A549 (cell line): ENCODE measurements around the gene KIF3B. TPM values are rescaled to one million over a fixed set of nuclear protein-coding genes. Genes with fewer than 3 reads are reported as not detected.

Experiments
- ATAC-seq, 2 experiments: fragments of 200-7000 bp in 1 of 2; fragments of >200 bp in 1 of 2; cut with Nextera tagmentation in 1 of 2; cut with Tn5 transposase in 1 of 2; 3 replicates each; pipeline versions ENCODE4 v1.8.0 to v1.9.1; 2018 to 2020; ENCODE audit warnings: mild to moderate bottlenecking in 1 of 2, moderate library complexity in 1 of 2
- CTCF ChIA-PET: fragments of 300-600 bp; sonication (Branson Sonifier 250); formaldehyde crosslinking; extraction: SDS; loops from one replicate; lab custom pipeline; 2021; ENCODE audit warnings: antibody characterized with exemption, inconsistent platforms; lab: Yijun Ruan, JAX
- POLR2A ChIA-PET: fragments of 350-600 bp; formaldehyde crosslinking; extraction: SDS; loops from one replicate; lab custom pipeline; 2021; ENCODE audit warnings: antibody characterized with exemption, inconsistent platforms; lab: Yijun Ruan, JAX
- DNase-seq, 2 experiments: peaks; one replicate each; pipeline versions ENCODE4 v3.0.0 to v3.0.0-alpha.2; 2011 to 2016; ENCODE audit warnings: low read depth in 1 of 2, low spot score in 1 of 2
- FAIRE-seq: peaks from 2 replicates; lab custom pipeline; 2011; peaks lifted over from hg19 to GRCh38; lab: Jason Lieb, UNC
- H3K27ac ChIP-seq, 2 experiments: fragments of >200 bp; sonication (Bioruptor Twin); formaldehyde crosslinking; 3 replicates each; pipeline ENCODE4 v1.5.1; 2016 to 2017
- H3K4me1 ChIP-seq: fragments of >200 bp; sonication (Bioruptor Twin); formaldehyde crosslinking; 3 replicates; pipeline ENCODE4 v1.6.1; 2016
- H3K4me2 ChIP-seq: fragments of >200 bp; sonication (Bioruptor Twin); formaldehyde crosslinking; 3 replicates; pipeline ENCODE4 v1.6.1; 2016
- H3K4me3 ChIP-seq: fragments of >200 bp; sonication (Bioruptor Twin); formaldehyde crosslinking; 3 replicates; pipeline ENCODE4 v1.5.1; 2016
- H3K9me3 ChIP-seq: fragments of >200 bp; sonication (Bioruptor Twin); formaldehyde crosslinking; 3 replicates; pipeline ENCODE4 v1.6.1; 2016
- CEBPB ChIP-seq, 2 experiments: fragments of >200 bp in 1 of 2; sonication (Bioruptor Twin) in 1 of 2; formaldehyde crosslinking in 1 of 2; IDR thresholded peaks; 2 replicates each; pipeline ENCODE4 v1.6.1; 2012 to 2016
- CHD2 ChIP-seq: fragments of 150-350 bp; IDR thresholded peaks from 2 replicates; pipeline ENCODE4 v1.6.1; 2014; ENCODE audit warnings: low read length; ENCODE audit not compliant: partially characterized antibody
- CHD4 ChIP-seq: fragments of 200-600 bp; sonication (generic); IDR thresholded peaks from 2 replicates; pipeline ENCODE4 v1.6.1; 2016; ENCODE audit warnings: antibody characterized with exemption, mild to moderate bottlenecking, borderline replicate concordance
- EHMT2 ChIP-seq: fragments of 200-600 bp; sonication (generic); IDR thresholded peaks from 2 replicates; pipeline ENCODE4 v1.6.1; 2016; ENCODE audit warnings: antibody characterized with exemption, low read depth, mild to moderate bottlenecking, moderate library complexity
- FOSB ChIP-seq: fragments of 250-450 bp; sonication (Bioruptor Pico); IDR thresholded peaks from 2 replicates; pipeline ENCODE4 v1.5.0; 2020; ENCODE audit warnings: mild to moderate bottlenecking, moderate library complexity
- GATA3 ChIP-seq: IDR thresholded peaks from 2 replicates; pipeline ENCODE4 v1.6.1; 2012; ENCODE audit warnings: borderline replicate concordance
- HES2 ChIP-seq: fragments of >200 bp; sonication (Bioruptor Twin); formaldehyde crosslinking; IDR thresholded peaks from 2 replicates; pipeline ENCODE4 v1.6.1; 2016
- JUN ChIP-seq, 2 experiments: fragments of >200 bp; sonication (Bioruptor Twin); formaldehyde crosslinking; IDR thresholded peaks; 2 replicates in 1 of 2; 3 replicates in 1 of 2; pipeline ENCODE4 v1.6.1; 2016 to 2017
- POLR2AphosphoS2 ChIP-seq: conservative IDR thresholded peaks from 2 replicates; pipeline ENCODE4 v1.6.1; 2012; ENCODE audit warnings: low read length, improper control_type of control experiment, inconsistent platforms
- RARB ChIP-seq: fragments of 250-450 bp; sonication (Bioruptor Pico); IDR thresholded peaks from 2 replicates; pipeline ENCODE4 v1.8.0; 2021; ENCODE audit warnings: mild to moderate bottlenecking, moderate library complexity
- RCOR1 ChIP-seq: fragments of 150-350 bp; IDR thresholded peaks from 2 replicates; pipeline ENCODE4 v1.6.1; 2014; ENCODE audit warnings: antibody characterized with exemption, low read length, low read depth
- SMC3 ChIP-seq: fragments of >200 bp; sonication (Bioruptor Twin); formaldehyde crosslinking; IDR thresholded peaks from 3 replicates; pipeline ENCODE4 v1.6.1; 2018; ENCODE audit warnings: inconsistent platforms
- TFCP2L1 ChIP-seq: fragments of 250-450 bp; sonication (Bioruptor Pico); IDR thresholded peaks from 2 replicates; pipeline ENCODE4 v1.5.0; 2021; ENCODE audit warnings: mild to moderate bottlenecking
- ZC3H11A ChIP-seq: fragments of 450-650 bp; IDR thresholded peaks from 2 replicates; pipeline ENCODE4 v1.6.1; 2014; ENCODE audit warnings: antibody characterized with exemption, mild to moderate bottlenecking
- ZNF302 ChIP-seq: fragments of 250-450 bp; sonication (Bioruptor Pico); IDR thresholded peaks from 2 replicates; pipeline ENCODE4 v1.9.0; 2021; ENCODE audit warnings: inconsistent platforms, mild to moderate bottlenecking, moderate library complexity
- WGBS: methylation state at CpG from one replicate; pipeline ENCODE4 v1.1.6; 2017; ENCODE audit errors: missing lambda C conversion rate; 5-methylcytosine and 5-hydroxymethylcytosine counted together
- polyA plus RNA-seq, 4 experiments: library from polyadenylated mRNA; depleted of rRNA in 3 of 4; stranded (reverse); fragments of >200 nt; fragmentation: RNase III in 1 of 4; extraction: RNeasy Plus Mini Kit Qiagen cat#74134 plus additional on column Dnase treatment in 1 of 4; gene quantifications; 2 replicates in 3 of 4; 3 replicates in 1 of 4; pipeline ENCODE4 v1.2.3, GENCODE V29; 2011 to 2017
- TF ChIP-seq, protein P1 (sequence below): IDR thresholded peaks from 2 replicates; pipeline ENCODE4 v1.6.1; 2012; ENCODE audit warnings: low read depth, borderline replicate concordance
- TF ChIP-seq, protein P2 (sequence below): fragments of 200-600 bp; sonication (generic); IDR thresholded peaks from 2 replicates; pipeline ENCODE4 v1.6.1; 2016; ENCODE audit warnings: antibody characterized with exemption, mild to moderate bottlenecking, moderate library complexity
- TF ChIP-seq, protein P3 (sequence below): fragments of 250-450 bp; sonication (Bioruptor Pico); IDR thresholded peaks from 2 replicates; pipeline ENCODE4 v1.5.0; 2021; ENCODE audit warnings: mild to moderate bottlenecking, moderate library complexity, borderline replicate concordance

Gene KIF3B
- polyA plus RNA-seq, 2 of the 4 experiments (the other 2 are of a cell fraction), result 23.7 to 33.7 TPM

DNA sequence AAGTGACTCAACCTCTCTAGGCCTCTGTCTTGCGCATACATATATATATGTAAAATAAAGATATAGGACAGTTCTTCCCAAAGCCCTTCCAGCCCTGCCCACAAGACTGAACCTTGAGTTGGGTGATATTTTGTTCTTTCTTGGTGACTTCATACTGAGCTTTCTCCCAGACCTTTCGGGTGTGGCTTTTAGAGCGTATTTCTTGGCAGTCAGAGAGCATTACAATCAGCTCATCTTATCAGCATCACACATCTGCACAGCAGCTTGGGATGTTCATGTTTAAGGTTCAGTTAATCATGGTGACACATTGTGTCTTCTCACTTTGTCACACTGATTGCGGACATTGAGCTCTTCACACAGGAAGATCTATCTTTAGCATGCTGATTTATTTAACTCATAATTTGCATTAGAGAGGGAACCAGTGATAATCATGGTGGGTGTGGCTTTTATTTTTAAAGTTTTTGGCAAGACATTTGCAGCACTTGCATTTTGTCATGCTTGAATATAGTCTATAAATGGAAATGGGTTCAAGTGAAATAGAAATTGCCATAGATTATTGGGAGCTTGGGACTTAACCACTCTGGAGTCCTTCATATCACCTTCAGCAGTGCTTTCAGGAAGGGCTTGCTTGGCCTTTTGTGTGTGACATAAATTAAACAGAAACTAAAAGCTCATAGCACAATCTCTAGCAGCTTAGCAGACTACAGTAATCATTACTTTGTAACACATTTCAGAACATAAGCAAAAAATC lies 8.3 kb downstream of the KIF3B start:
- Histone ChIP-seq H3K9me3 (no peaks in the 10 kb centered on the region), H3K4me2 (peak overlapping the region; percentile 25; the same call in 2 of the 3 replicates)
- no peak for ATAC-seq
- TF ChIP-seq EHMT2, result no peak
- no peak for TF ChIP-seq CEBPB (IDR thresholded peaks at IDR 0.05)
- no peak for TF ChIP-seq CHD2
- TF ChIP-seq HES2, result no peak
- TF ChIP-seq, protein P1, sequence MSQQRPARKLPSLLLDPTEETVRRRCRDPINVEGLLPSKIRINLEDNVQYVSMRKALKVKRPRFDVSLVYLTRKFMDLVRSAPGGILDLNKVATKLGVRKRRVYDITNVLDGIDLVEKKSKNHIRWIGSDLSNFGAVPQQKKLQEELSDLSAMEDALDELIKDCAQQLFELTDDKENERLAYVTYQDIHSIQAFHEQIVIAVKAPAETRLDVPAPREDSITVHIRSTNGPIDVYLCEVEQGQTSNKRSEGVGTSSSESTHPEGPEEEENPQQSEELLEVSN, result no peak
- TF ChIP-seq ZC3H11A, result no peak
- TF ChIP-seq SMC3, result no peak
- TF ChIP-seq ZNF302, result no peak
- no peak for TF ChIP-seq CHD4
- TF ChIP-seq, protein P2, sequence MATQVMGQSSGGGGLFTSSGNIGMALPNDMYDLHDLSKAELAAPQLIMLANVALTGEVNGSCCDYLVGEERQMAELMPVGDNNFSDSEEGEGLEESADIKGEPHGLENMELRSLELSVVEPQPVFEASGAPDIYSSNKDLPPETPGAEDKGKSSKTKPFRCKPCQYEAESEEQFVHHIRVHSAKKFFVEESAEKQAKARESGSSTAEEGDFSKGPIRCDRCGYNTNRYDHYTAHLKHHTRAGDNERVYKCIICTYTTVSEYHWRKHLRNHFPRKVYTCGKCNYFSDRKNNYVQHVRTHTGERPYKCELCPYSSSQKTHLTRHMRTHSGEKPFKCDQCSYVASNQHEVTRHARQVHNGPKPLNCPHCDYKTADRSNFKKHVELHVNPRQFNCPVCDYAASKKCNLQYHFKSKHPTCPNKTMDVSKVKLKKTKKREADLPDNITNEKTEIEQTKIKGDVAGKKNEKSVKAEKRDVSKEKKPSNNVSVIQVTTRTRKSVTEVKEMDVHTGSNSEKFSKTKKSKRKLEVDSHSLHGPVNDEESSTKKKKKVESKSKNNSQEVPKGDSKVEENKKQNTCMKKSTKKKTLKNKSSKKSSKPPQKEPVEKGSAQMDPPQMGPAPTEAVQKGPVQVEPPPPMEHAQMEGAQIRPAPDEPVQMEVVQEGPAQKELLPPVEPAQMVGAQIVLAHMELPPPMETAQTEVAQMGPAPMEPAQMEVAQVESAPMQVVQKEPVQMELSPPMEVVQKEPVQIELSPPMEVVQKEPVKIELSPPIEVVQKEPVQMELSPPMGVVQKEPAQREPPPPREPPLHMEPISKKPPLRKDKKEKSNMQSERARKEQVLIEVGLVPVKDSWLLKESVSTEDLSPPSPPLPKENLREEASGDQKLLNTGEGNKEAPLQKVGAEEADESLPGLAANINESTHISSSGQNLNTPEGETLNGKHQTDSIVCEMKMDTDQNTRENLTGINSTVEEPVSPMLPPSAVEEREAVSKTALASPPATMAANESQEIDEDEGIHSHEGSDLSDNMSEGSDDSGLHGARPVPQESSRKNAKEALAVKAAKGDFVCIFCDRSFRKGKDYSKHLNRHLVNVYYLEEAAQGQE, result no peak
- TF ChIP-seq RARB (CRISPR knock-in tag), result no peak
- TF ChIP-seq POLR2AphosphoS2, result no peak
- TF ChIP-seq JUN (IDR thresholded peaks at IDR 0.05), result no peak
- no peak for TF ChIP-seq GATA3
- no peak for TF ChIP-seq FOSB (CRISPR knock-in tag)
- TF ChIP-seq, protein P3, sequence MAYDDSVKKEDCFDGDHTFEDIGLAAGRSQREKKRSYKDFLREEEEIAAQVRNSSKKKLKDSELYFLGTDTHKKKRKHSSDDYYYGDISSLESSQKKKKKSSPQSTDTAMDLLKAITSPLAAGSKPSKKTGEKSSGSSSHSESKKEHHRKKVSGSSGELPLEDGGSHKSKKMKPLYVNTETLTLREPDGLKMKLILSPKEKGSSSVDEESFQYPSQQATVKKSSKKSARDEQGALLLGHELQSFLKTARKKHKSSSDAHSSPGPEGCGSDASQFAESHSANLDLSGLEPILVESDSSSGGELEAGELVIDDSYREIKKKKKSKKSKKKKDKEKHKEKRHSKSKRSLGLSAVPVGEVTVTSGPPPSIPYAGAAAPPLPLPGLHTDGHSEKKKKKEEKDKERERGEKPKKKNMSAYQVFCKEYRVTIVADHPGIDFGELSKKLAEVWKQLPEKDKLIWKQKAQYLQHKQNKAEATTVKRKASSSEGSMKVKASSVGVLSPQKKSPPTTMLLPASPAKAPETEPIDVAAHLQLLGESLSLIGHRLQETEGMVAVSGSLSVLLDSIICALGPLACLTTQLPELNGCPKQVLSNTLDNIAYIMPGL (CRISPR knock-in tag), result no peak
- no peak for TF ChIP-seq TFCP2L1
- TF ChIP-seq, all 56 proteins: peak for 0
- DNase-seq (peak in 1 of 2 experiments; percentile 25), FAIRE-seq (no peak)
- Histone ChIP-seq H3K4me1 (peaks cover 29% of the 10 kb centered on the region), H3K4me3 (no peak overlapping the region), H3K27ac (no peak overlapping the region)
- ChIA-PET POLR2A (interaction anchor here (0.6 kb wide), 1 partner anchor 12 kb away, joined by 3 read pairs; no protein-coding TSS in a partner anchor), CTCF (interaction anchor here (0.6 to 0.7 kb wide), 3 partner anchors 21 to 30 kb away, joined by 3 read pairs; no protein-coding TSS in a partner anchor)
- WGBS, result 66% methylated on average over 4 of the region's 4 CpGs

- Histone ChIP-seq H3K9me3 (no peaks in the 10 kb centered on the region), H3K4me1 (peaks cover 29% of the 10 kb centered on the region), H3K4me3 (no peak overlapping the region), H3K27ac (no peak overlapping the region), H3K4me2 (no peak overlapping the region)
- ATAC-seq (no peak), FAIRE-seq (no peak), DNase-seq (no peak)
- ChIA-PET CTCF (no interaction called here), POLR2A (no interaction called here)
- WGBS, result 93% methylated on average over 6 of the region's 6 CpGs
- TF ChIP-seq RCOR1, result no peak
These were observed 9.8 kb downstream of the KIF3B start for GRCh38 chr20:32287231-32287638.
